Calu3 (cell line): ENCODE data around the gene COQ7. TPM values are rescaled to one million over a fixed set of nuclear protein-coding genes. Genes with fewer than 3 reads are reported as not detected.

Experiments
- BruUV-seq: library from RNA; stranded (reverse); fragments of 400-500 nt; replicated peaks from 2 replicates; lab custom pipeline; 2021; lab: Mats Ljungman, UMichigan
- CTCF ChIA-PET: fragments of 300-600 bp; sonication (Branson Sonifier 250); formaldehyde crosslinking; loops from one replicate; lab custom pipeline; 2022; ENCODE audit warnings: antibody characterized with exemption; lab: Charles Lee
- DNase-seq: peaks from one replicate; pipeline ENCODE4 v3.0.0; 2022
- H3K27ac Mint-ChIP-seq: one replicate; pipeline ENCODE4 v1.8.0; 2022; ENCODE audit warnings: mixed read lengths; ENCODE audit not compliant: unreplicated experiment
- H3K27me3 Mint-ChIP-seq: one replicate; pipeline ENCODE4 v1.8.0; 2022; ENCODE audit warnings: mixed read lengths; ENCODE audit not compliant: unreplicated experiment
- H3K36me3 Mint-ChIP-seq: one replicate; pipeline ENCODE4 v1.8.0; 2022; ENCODE audit warnings: mild to moderate bottlenecking, moderate library complexity, mixed read lengths; ENCODE audit not compliant: insufficient read depth, unreplicated experiment
- H3K4me1 Mint-ChIP-seq: one replicate; pipeline ENCODE4 v1.8.0; 2022; ENCODE audit warnings: mild to moderate bottlenecking, low read depth, mixed read lengths; ENCODE audit not compliant: unreplicated experiment
- H3K4me3 Mint-ChIP-seq: one replicate; pipeline ENCODE4 v1.8.0; 2022; ENCODE audit warnings: mild to moderate bottlenecking, low read depth, moderate library complexity, mixed read lengths; ENCODE audit not compliant: unreplicated experiment
- H3K9me3 Mint-ChIP-seq: one replicate; pipeline ENCODE4 v1.8.0; 2022; ENCODE audit warnings: low read depth, mixed read lengths; ENCODE audit not compliant: unreplicated experiment
- CTCF ChIP-seq: fragments of 200-600 bp; IDR thresholded peaks from one replicate; pipeline ENCODE4 v1.8.0; 2022; ENCODE audit warnings: antibody characterized with exemption; ENCODE audit not compliant: unreplicated experiment
- intact Hi-C: fragments of 100-400 bp; cut with micrococcal nuclease; formaldehyde crosslinking; loops from one replicate; pipeline ENCODE4 v1.10.0; 2022; ENCODE audit not compliant: unreplicated experiment
- total RNA-seq: library from RNA; stranded (reverse); gene quantifications from 2 replicates; pipeline ENCODE4 v1.2.3, GENCODE V29; 2022

COQ7 gene
- total RNA-seq, 1 experiment from 2014 or later, result 28.5 TPM

- no peak for TF ChIP-seq CTCF
- Mint-ChIP-seq H3K4me1 (no peaks in the 10 kb centered on the region), H3K36me3 (peaks cover 6% of the 10 kb centered on the region), H3K4me3 (no peak overlapping the region), H3K27me3 (no peaks in the 10 kb centered on the region), H3K27ac (no peak overlapping the region), H3K9me3 (no peaks in the 10 kb centered on the region)
- CTCF ChIA-PET, result no interaction called here
- intact Hi-C loops, result no loop called here
- no TSS peak for BruUV-seq
- DNase-seq, result no peak
Observed at GRCh38 chr16:19029980-19030379, 37.4 kb upstream of the COQ7 start.

DNA sequence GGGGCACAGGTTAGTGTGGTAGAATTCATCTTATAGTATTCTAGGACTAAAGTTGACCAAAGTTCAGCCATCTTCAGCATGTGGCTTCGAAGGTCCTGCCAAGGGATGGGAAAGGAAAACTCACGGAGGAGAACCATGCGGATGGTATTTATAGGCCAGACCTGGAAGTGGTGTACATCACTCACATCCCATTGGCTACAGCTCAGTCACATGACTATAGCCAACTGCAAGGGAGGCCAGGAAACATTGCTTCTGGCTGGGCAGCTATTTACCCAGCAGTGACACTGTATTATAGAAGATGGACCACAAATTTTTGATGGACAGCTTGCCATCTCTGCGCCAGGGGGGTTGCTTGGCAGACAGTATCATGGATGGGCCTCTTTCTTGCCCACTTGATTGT is 35.7 kb upstream of the COQ7 start:
- H3K27me3 Mint-ChIP-seq, result no peaks in the 10 kb centered on the region
- H3K27ac Mint-ChIP-seq, result no peak overlapping the region
- H3K9me3 Mint-ChIP-seq, result peaks cover 3% of the 10 kb centered on the region
- DNase-seq, result no peak
- no TSS peak for BruUV-seq
- no peak overlapping the region for H3K4me3 Mint-ChIP-seq
- H3K4me1 Mint-ChIP-seq, result no peaks in the 10 kb centered on the region
- intact Hi-C loops, result no loop called here
- CTCF ChIA-PET, result no interaction called here
- TF ChIP-seq CTCF, result no peak
- H3K36me3 Mint-ChIP-seq, result peaks cover 10% of the 10 kb centered on the region

DNA sequence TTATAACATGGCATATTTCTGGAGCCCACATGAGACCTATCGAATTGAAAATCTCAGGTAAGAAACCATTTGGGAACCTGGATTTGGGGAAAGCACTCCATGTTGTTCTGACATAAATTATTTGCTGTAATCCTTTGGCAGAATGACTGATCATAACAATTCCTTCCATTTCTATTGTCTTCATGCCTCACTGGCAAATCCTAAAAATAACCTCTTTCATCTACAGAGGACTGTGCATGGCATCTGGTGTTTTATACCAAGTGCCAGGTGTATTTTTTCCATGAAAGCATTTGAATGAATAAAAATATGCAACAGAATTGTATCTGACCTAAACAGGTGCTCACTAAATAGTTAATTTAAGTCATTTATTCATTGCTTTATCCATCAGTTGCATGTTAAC is 33.7 kb upstream of the COQ7 start:
- CTCF ChIA-PET, result no interaction called here

GRCh38 chr16:19040400-19040799 is 27.0 kb upstream of the COQ7 start:
- TF ChIP-seq CTCF, result no peak
- no peaks in the 10 kb centered on the region for H3K4me1 Mint-ChIP-seq
- no TSS peak for BruUV-seq
- no peak overlapping the region for H3K4me3 Mint-ChIP-seq
- peaks cover 3% of the 10 kb centered on the region for H3K9me3 Mint-ChIP-seq
- DNase-seq, result no peak
- H3K27ac Mint-ChIP-seq, result no peak overlapping the region
- CTCF ChIA-PET, result no interaction called here
- peaks cover 26% of the 10 kb centered on the region for H3K36me3 Mint-ChIP-seq
- no peaks in the 10 kb centered on the region for H3K27me3 Mint-ChIP-seq
- intact Hi-C loops, result no loop called here

More for the DNA sequence above, 33.7 kb upstream of the COQ7 start:
- H3K27ac Mint-ChIP-seq, result no peak overlapping the region
- no peaks in the 10 kb centered on the region for H3K27me3 Mint-ChIP-seq
- BruUV-seq, result no TSS peak
- DNase-seq, result no peak
- peaks cover 3% of the 10 kb centered on the region for H3K9me3 Mint-ChIP-seq
- intact Hi-C loops, result no loop called here
- H3K4me3 Mint-ChIP-seq, result no peak overlapping the region
- peaks cover 14% of the 10 kb centered on the region for H3K36me3 Mint-ChIP-seq
- H3K4me1 Mint-ChIP-seq, result no peaks in the 10 kb centered on the region
- no peak for TF ChIP-seq CTCF
